HepG2 (cell line): ENCODE measurements around the gene MYL11. TPM values are rescaled to one million over a fixed set of nuclear protein-coding genes. Genes with fewer than 3 reads are reported as not detected.
A peak's percentile ranks its signal among the peaks of the same experiment; 100 is the strongest.

Source experiments
- AHDC1 ChIP-seq: sonication (generic); formaldehyde crosslinking; IDR thresholded peaks from 2 replicates; pipeline ENCODE4 v1.5.1; 2020; ENCODE audit warnings: mild to moderate bottlenecking, missing genetic modification reagents, borderline replicate concordance
- FOXO1 ChIP-seq: sonication (generic); formaldehyde crosslinking; IDR thresholded peaks from 2 replicates; pipeline ENCODE4 v1.4.0; 2020; ENCODE audit warnings: missing genetic modification reagents
- GATAD2A ChIP-seq: IDR thresholded peaks from 2 replicates; pipeline ENCODE4 v1.6.1; 2016
- HNF4G ChIP-seq, 2 experiments: sonication (generic) in 1 of 2; formaldehyde crosslinking in 1 of 2; IDR thresholded peaks; 2 replicates each; pipeline versions ENCODE4 v1.4.0 to v1.6.1; 2011 to 2020; ENCODE audit warnings: borderline replicate concordance in 2 of 2, low read depth in 2 of 2, mild to moderate bottlenecking in 2 of 2, low read length in 1 of 2, missing genetic modification reagents in 1 of 2, moderate library complexity in 1 of 2
- KAT8 ChIP-seq: IDR thresholded peaks from 2 replicates; pipeline ENCODE4 v1.6.1; 2016; ENCODE audit warnings: missing genetic modification reagents, missing compliant biosample characterization
- KMT2B ChIP-seq: IDR thresholded peaks from 2 replicates; pipeline ENCODE4 v1.6.1; 2016; ENCODE audit warnings: missing genetic modification reagents, missing compliant biosample characterization
- MXD1 ChIP-seq: sonication (generic); formaldehyde crosslinking; IDR thresholded peaks from 2 replicates; pipeline ENCODE4 v1.4.0; 2020; ENCODE audit warnings: mild to moderate bottlenecking, missing genetic modification reagents
- PHF20 ChIP-seq: sonication (generic); formaldehyde crosslinking; IDR thresholded peaks from 2 replicates; pipeline ENCODE4 v1.5.0; 2020; ENCODE audit warnings: mild to moderate bottlenecking, missing genetic modification reagents
- SP4 ChIP-seq: sonication (generic); formaldehyde crosslinking; IDR thresholded peaks from 2 replicates; pipeline ENCODE4 v1.8.1; 2023; ENCODE audit warnings: mild to moderate bottlenecking, missing genetic modification reagents
- SPEN ChIP-seq: sonication (generic); formaldehyde crosslinking; IDR thresholded peaks from 2 replicates; pipeline ENCODE4 v1.5.1; 2020; ENCODE audit warnings: low read depth, mild to moderate bottlenecking, missing genetic modification reagents
- THAP11 ChIP-seq: IDR thresholded peaks from 2 replicates; pipeline ENCODE4 v1.6.1; 2016; ENCODE audit warnings: missing biosample characterization, missing genetic modification reagents
- ZNF24 ChIP-seq: fragments of 450-650 bp; IDR thresholded peaks from 2 replicates; pipeline ENCODE4 v1.6.1; 2017; ENCODE audit warnings: antibody characterized with exemption, mild to moderate bottlenecking
- ZNF282 ChIP-seq: fragments of 450-650 bp; IDR thresholded peaks from 2 replicates; pipeline ENCODE4 v1.6.1; 2018; ENCODE audit not compliant: partially characterized antibody
- ZNF34 ChIP-seq: sonication (generic); formaldehyde crosslinking; IDR thresholded peaks from 2 replicates; pipeline ENCODE4 v1.4.0; 2020; ENCODE audit warnings: mild to moderate bottlenecking, missing genetic modification reagents, borderline replicate concordance
- ZNF543 ChIP-seq: sonication (generic); formaldehyde crosslinking; IDR thresholded peaks from 2 replicates; pipeline ENCODE4 v1.4.0; 2020; ENCODE audit warnings: mild to moderate bottlenecking, missing genetic modification reagents
- ZNF577 ChIP-seq: sonication (generic); formaldehyde crosslinking; IDR thresholded peaks from 2 replicates; pipeline ENCODE4 v1.4.0; 2020; ENCODE audit warnings: mild to moderate bottlenecking, low read depth, missing genetic modification reagents, borderline replicate concordance
- polyA plus RNA-seq, 8 experiments: library from polyadenylated mRNA; depleted of rRNA in 3 of 8; stranded (reverse) in 7 of 8; unstranded in 1 of 8; fragments of >200 nt; fragmentation: Illumina TruSeq in 4 of 8; extraction: Trizol in 4 of 8; gene quantifications; 2 replicates each; pipeline versions ENCODE4 v1.2.1 to v1.2.3, GENCODE V29; 2011 to 2016; ENCODE audit warnings: low read depth in 4 of 8, missing spikeins in 1 of 8, mixed read lengths in 1 of 8; ENCODE audit not compliant: insufficient read depth in 1 of 8
- total RNA-seq, 5 experiments: library from RNA; depleted of rRNA; stranded (reverse); fragments of >200 nt; fragmentation: Illumina TruSeq; extraction: Trizol; gene quantifications; 2 replicates each; pipeline ENCODE4 v1.2.3, GENCODE V29; 2016; ENCODE audit warnings: low read depth in 1 of 5
- TF ChIP-seq, protein P1 (sequence below): sonication (generic); formaldehyde crosslinking; IDR thresholded peaks from 2 replicates; pipeline ENCODE4 v1.4.0; 2020; ENCODE audit warnings: missing genetic modification reagents
- TF ChIP-seq, protein P2 (sequence below): sonication (generic); formaldehyde crosslinking; IDR thresholded peaks from 2 replicates; pipeline ENCODE4 v1.4.0; 2020; ENCODE audit warnings: mild to moderate bottlenecking, missing genetic modification reagents
- TF ChIP-seq, protein P3 (sequence below): sonication (generic); formaldehyde crosslinking; IDR thresholded peaks from 2 replicates; pipeline ENCODE4 v1.5.0; 2020; ENCODE audit warnings: mild to moderate bottlenecking, missing genetic modification reagents

MYL11 gene
- total and polyA plus RNA-seq, 2 of the 13 experiments (the other 11 are each of a cell fraction or from before 2014, with no cell fraction given), result not detected

GRCh38 chr16:30381291-30382041, 6.9 kb downstream of the MYL11 start (continued):
- no peak for TF ChIP-seq ZNF577 (CRISPR knock-in tag)
- no peak for TF ChIP-seq AHDC1 (CRISPR knock-in tag)
- no peak for TF ChIP-seq ZNF34 (CRISPR knock-in tag)
- peak; percentile 35; the same call in 1 of the 2 replicates for TF ChIP-seq KAT8 (CRISPR knock-in tag)
- TF ChIP-seq KMT2B, result no peak
- no peak for TF ChIP-seq SPEN (CRISPR knock-in tag)
- no peak for TF ChIP-seq SP4 (CRISPR knock-in tag)
- TF ChIP-seq GATAD2A, result 0 out of 2 replicates have a peak, but pooled peaks have one; percentile 19
- TF ChIP-seq, protein P1, sequence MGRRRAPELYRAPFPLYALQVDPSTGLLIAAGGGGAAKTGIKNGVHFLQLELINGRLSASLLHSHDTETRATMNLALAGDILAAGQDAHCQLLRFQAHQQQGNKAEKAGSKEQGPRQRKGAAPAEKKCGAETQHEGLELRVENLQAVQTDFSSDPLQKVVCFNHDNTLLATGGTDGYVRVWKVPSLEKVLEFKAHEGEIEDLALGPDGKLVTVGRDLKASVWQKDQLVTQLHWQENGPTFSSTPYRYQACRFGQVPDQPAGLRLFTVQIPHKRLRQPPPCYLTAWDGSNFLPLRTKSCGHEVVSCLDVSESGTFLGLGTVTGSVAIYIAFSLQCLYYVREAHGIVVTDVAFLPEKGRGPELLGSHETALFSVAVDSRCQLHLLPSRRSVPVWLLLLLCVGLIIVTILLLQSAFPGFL, result no peak
- peak; percentile 71; the same call in 1 of the 2 replicates for TF ChIP-seq HNF4G (IDR thresholded peaks at IDR 0.05; ENCODE audit: borderline replicate concordance, low read depth, low read length)
- 0 out of 2 replicates have a peak, but pooled peaks have one; percentile 39 for TF ChIP-seq HNF4G (CRISPR knock-in tag; IDR thresholded peaks at IDR 0.05; ENCODE audit: borderline replicate concordance, low read depth)
- TF ChIP-seq ZNF24, result no peak
- TF ChIP-seq THAP11 (CRISPR knock-in tag), result peak; percentile 51; the same call in 1 of the 2 replicates
- TF ChIP-seq ZNF282, result no peak
- no peak for TF ChIP-seq FOXO1 (CRISPR knock-in tag)
- no peak for TF ChIP-seq ZNF543 (CRISPR knock-in tag)
- TF ChIP-seq PHF20 (CRISPR knock-in tag), result peak; percentile 64; the same call in 1 of the 2 replicates
- TF ChIP-seq, protein P2, sequence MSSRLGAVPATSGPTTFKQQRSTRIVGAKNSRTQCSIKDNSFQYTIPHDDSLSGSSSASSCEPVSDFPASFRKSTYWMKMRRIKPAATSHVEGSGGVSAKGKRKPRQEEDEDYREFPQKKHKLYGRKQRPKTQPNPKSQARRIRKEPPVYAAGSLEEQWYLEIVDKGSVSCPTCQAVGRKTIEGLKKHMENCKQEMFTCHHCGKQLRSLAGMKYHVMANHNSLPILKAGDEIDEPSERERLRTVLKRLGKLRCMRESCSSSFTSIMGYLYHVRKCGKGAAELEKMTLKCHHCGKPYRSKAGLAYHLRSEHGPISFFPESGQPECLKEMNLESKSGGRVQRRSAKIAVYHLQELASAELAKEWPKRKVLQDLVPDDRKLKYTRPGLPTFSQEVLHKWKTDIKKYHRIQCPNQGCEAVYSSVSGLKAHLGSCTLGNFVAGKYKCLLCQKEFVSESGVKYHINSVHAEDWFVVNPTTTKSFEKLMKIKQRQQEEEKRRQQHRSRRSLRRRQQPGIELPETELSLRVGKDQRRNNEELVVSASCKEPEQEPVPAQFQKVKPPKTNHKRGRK (CRISPR knock-in tag), result no peak
- TF ChIP-seq, protein P3, sequence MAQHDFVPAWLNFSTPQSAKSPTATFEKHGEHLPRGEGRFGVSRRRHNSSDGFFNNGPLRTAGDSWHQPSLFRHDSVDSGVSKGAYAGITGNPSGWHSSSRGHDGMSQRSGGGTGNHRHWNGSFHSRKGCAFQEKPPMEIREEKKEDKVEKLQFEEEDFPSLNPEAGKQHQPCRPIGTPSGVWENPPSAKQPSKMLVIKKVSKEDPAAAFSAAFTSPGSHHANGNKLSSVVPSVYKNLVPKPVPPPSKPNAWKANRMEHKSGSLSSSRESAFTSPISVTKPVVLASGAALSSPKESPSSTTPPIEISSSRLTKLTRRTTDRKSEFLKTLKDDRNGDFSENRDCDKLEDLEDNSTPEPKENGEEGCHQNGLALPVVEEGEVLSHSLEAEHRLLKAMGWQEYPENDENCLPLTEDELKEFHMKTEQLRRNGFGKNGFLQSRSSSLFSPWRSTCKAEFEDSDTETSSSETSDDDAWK (CRISPR knock-in tag), result no peak
- TF ChIP-seq MXD1 (CRISPR knock-in tag), result 0 out of 2 replicates have a peak, but pooled peaks have one; percentile 45
